ENCODE measurements around the gene RND2. TPM values are rescaled to one million over a fixed set of nuclear protein-coding genes. Genes with fewer than 3 reads are reported as not detected.

The RND2 gene
- total and polyA plus RNA-seq, 9 of the 15 experiments (the other 6 are each of a cell fraction or from before 2014, with no cell fraction given), result 0.15 to 1.9 (median 0.98) TPM

- TF ChIP-seq ZFP91 (CRISPR knock-in tag; IDR thresholded peaks at IDR 0.05) (no peak), ZNF316 (IDR thresholded peaks at IDR 0.05) (peak; percentile 88), POU5F1 (IDR thresholded peaks at IDR 0.05; ENCODE audit: borderline replicate concordance, low read depth, low read length, partially characterized antibody) (no peak), ZNF212 (CRISPR knock-in tag; IDR thresholded peaks at IDR 0.05) (no peak), ZNF318 (IDR thresholded peaks at IDR 0.05; ENCODE audit: borderline replicate concordance in 1 of 2, low read depth in 1 of 2) (no peak), HOXB6 (CRISPR knock-in tag; IDR thresholded peaks at IDR 0.05; ENCODE audit: borderline replicate concordance) (no peak), U2AF2 (optimal IDR thresholded peaks at IDR 0.05; ENCODE audit: low read depth, low read length) (no peak), C11orf30 (IDR thresholded peaks at IDR 0.05; ENCODE audit: low read depth) (peak; percentile 82)
Observed at GRCh38 chr17:43074869-43075268, 49.8 kb downstream of the RND2 start (continued).

All from K562 (cell line).